GM12878 (cell line): ENCODE data around the gene VTI1A. TPM values are rescaled to one million over a fixed set of nuclear protein-coding genes. Genes with fewer than 3 reads are reported as not detected.

Experiments
- ATAC-seq: fragments of 200-7000 bp; cut with Tn5 transposase; 3 replicates; pipeline ENCODE4 v1.9.1; 2020; ENCODE audit warnings: mild to moderate bottlenecking, moderate library complexity
- BruUV-seq: library from RNA; stranded (reverse); fragments of 400-500 nt; replicated peaks from 2 replicates; lab custom pipeline; 2021; lab: Mats Ljungman, UMichigan
- CTCF ChIA-PET: fragments of 300-600 bp; sonication (Branson Sonifier 250); formaldehyde crosslinking; extraction: SDS; loops from one replicate; lab custom pipeline; 2021; ENCODE audit warnings: inconsistent platforms; lab: Yijun Ruan, JAX
- POLR2A ChIA-PET: fragments of 350-600 bp; formaldehyde crosslinking; extraction: SDS; loops from one replicate; lab custom pipeline; 2021; ENCODE audit warnings: inconsistent platforms; lab: Charles Lee
- RAD21 ChIA-PET: fragments of 300-600 bp; sonication (Branson Sonifier 250); formaldehyde crosslinking; loops from one replicate; lab custom pipeline; 2023; ENCODE audit warnings: antibody characterized with exemption; ENCODE audit not compliant: unreplicated experiment; lab: Charles Lee
- SMC1A ChIA-PET: fragments of 300-600 bp; sonication (Branson Sonifier 250); formaldehyde crosslinking; loops from one replicate; lab custom pipeline; 2023; ENCODE audit not compliant: unreplicated experiment, uncharacterized antibody; lab: Charles Lee
- DNase-seq: peaks from one replicate; pipeline ENCODE4 v3.0.0-alpha.2; 2011; ENCODE audit warnings: low read depth, low spot score
- FAIRE-seq: peaks from 3 replicates; lab custom pipeline; 2011; peaks lifted over from hg19 to GRCh38; lab: Jason Lieb, UNC
- H2AFZ ChIP-seq: 2 replicates; pipeline ENCODE4 v1.6.0; 2011; ENCODE audit warnings: low read depth, low read length, control low read depth; ENCODE audit not compliant: control insufficient read depth
- H3K27ac ChIP-seq: 2 replicates; pipeline ENCODE4 v1.5.1; 2011; ENCODE audit warnings: control low read depth; ENCODE audit not compliant: control insufficient read depth, insufficient read depth
- H3K27me3 ChIP-seq, 2 experiments: replicated peaks in 1 of 2; 2 replicates each; pipeline versions ENCODE4 v1.6.0 to v1.6.1; 2011; ENCODE audit warnings: low read length in 1 of 2; ENCODE audit not compliant: control insufficient read depth in 2 of 2, insufficient read depth in 2 of 2
- H3K36me3 ChIP-seq, 2 experiments: 2 replicates each; pipeline ENCODE4 v1.5.1; 2011; ENCODE audit warnings: low read length in 1 of 2; ENCODE audit not compliant: control insufficient read depth in 2 of 2, insufficient read depth in 2 of 2
- H3K4me1 ChIP-seq: 2 replicates; pipeline ENCODE4 v1.6.1; 2011; ENCODE audit warnings: mild to moderate bottlenecking, low read length, moderate library complexity, mixed read lengths; ENCODE audit not compliant: control insufficient read depth, insufficient read depth
- H3K4me2 ChIP-seq: 2 replicates; pipeline ENCODE4 v1.6.0; 2011; ENCODE audit warnings: control low read depth; ENCODE audit not compliant: control insufficient read depth, insufficient read depth
- H3K4me3 ChIP-seq: fragments of 200-600 bp; sonication (generic); 2 replicates; pipeline ENCODE4 v1.5.1; 2016
- H3K79me2 ChIP-seq: 2 replicates; pipeline ENCODE4 v1.6.0; 2011; ENCODE audit warnings: low read length; ENCODE audit not compliant: control insufficient read depth, insufficient read depth
- H3K9ac ChIP-seq: 2 replicates; pipeline ENCODE4 v1.8.0; 2011; ENCODE audit warnings: low read length, control low read depth, mixed read lengths; ENCODE audit not compliant: control insufficient read depth, insufficient read depth
- H3K9me3 ChIP-seq: replicated peaks from 3 replicates; pipeline ENCODE4 v1.5.1; 2011; ENCODE audit warnings: mild to moderate bottlenecking, low read length; ENCODE audit not compliant: control insufficient read depth, insufficient read depth
- H4K20me1 ChIP-seq: 2 replicates; pipeline ENCODE4 v1.6.0; 2011; ENCODE audit not compliant: control insufficient read depth, insufficient read depth
- BCL3 ChIP-seq: IDR thresholded peaks from 2 replicates; pipeline ENCODE4 v1.6.1; 2011; ENCODE audit warnings: borderline replicate concordance, low read depth, mild to moderate bottlenecking, moderate library complexity, low read length; ENCODE audit not compliant: insufficient read depth, poor library complexity, severe bottlenecking
- EGR1 ChIP-seq, 2 experiments: IDR thresholded peaks; 1 replicate in 1 of 2; 2 replicates in 1 of 2; pipeline ENCODE4 v1.6.1; 2011 to 2012; ENCODE audit warnings: low read depth in 2 of 2, low read length in 2 of 2, borderline replicate concordance in 1 of 2, mild to moderate bottlenecking in 1 of 2, moderate library complexity in 1 of 2
- FOXK2 ChIP-seq: fragments of 450-650 bp; IDR thresholded peaks from 2 replicates; pipeline ENCODE4 v1.6.1; 2017; ENCODE audit warnings: mild to moderate bottlenecking, moderate library complexity
- GABPA ChIP-seq: IDR thresholded peaks from 2 replicates; pipeline ENCODE4 v1.6.1; 2014; ENCODE audit warnings: antibody characterized with exemption, low read depth, mild to moderate bottlenecking, inconsistent platforms
- IKZF1 ChIP-seq: fragments of 450-650 bp; conservative IDR thresholded peaks from 2 replicates; pipeline ENCODE4 v1.6.1; 2017; ENCODE audit warnings: antibody characterized with exemption, mild to moderate bottlenecking
- NBN ChIP-seq: fragments of 450-650 bp; IDR thresholded peaks from 2 replicates; pipeline ENCODE4 v1.6.1; 2016
- NFYB ChIP-seq: IDR thresholded peaks from 2 replicates; pipeline ENCODE4 v1.6.1; 2011; ENCODE audit warnings: low read depth, mild to moderate bottlenecking, low read length, improper control_type of control experiment, moderate library complexity; ENCODE audit not compliant: insufficient read depth
- PAX5 ChIP-seq: IDR thresholded peaks from 2 replicates; pipeline ENCODE4 v1.6.1; 2011; ENCODE audit warnings: low read depth, low read length, borderline replicate concordance
- RAD51 ChIP-seq: fragments of 450-650 bp; IDR thresholded peaks from 2 replicates; pipeline ENCODE4 v1.6.1; 2016; ENCODE audit warnings: moderate library complexity, mild to moderate bottlenecking, inconsistent platforms
- SMARCA5 ChIP-seq: fragments of 450-650 bp; IDR thresholded peaks from 2 replicates; pipeline ENCODE4 v1.6.1; 2017; ENCODE audit warnings: mild to moderate bottlenecking
- STAT3 ChIP-seq: IDR thresholded peaks from 2 replicates; pipeline ENCODE4 v1.6.1; 2011; ENCODE audit warnings: low read depth, low read length, improper control_type of control experiment
- WGBS: methylation state at CpG from one replicate; pipeline ENCODE4 v1.1.6; 2016; ENCODE audit warnings: low lambda C conversion rate; ENCODE audit not compliant: insufficient replicate concordance, insufficient coverage; ENCODE audit errors: missing lambda C conversion rate; 5-methylcytosine and 5-hydroxymethylcytosine counted together
- in situ Hi-C: fragments of 300-500 bp; cut with MboI; formaldehyde crosslinking; loops from 9 replicates; pipeline ENCODE4 v1.14.3; 2018; ENCODE audit warnings: mixed read lengths
- intact Hi-C: fragments of 100-400 bp; cut with micrococcal nuclease; formaldehyde crosslinking; loops from one replicate; pipeline ENCODE4 v1.14.2; 2022; ENCODE audit not compliant: unreplicated experiment
- polyA plus RNA-seq, 11 experiments: library from polyadenylated mRNA; depleted of rRNA in 4 of 11; unstranded in 6 of 11; stranded (reverse) in 5 of 11; fragments of >200 nt; fragmentation: Nextera tagmentation in 4 of 11; fragmentation: Illumina TruSeq in 1 of 11; extraction: Ambion mirVana in 4 of 11; extraction: Trizol in 1 of 11; gene quantifications; 1 replicate in 1 of 11; 2 replicates in 10 of 11; pipeline versions ENCODE4 v1.2.1 to v1.2.3, GENCODE V29; 2011 to 2016; ENCODE audit warnings: inconsistent platforms in 2 of 11, missing spikeins in 2 of 11, low read depth in 1 of 11
- total RNA-seq, 4 experiments: library from RNA; depleted of rRNA in 3 of 4; stranded (reverse); fragments of >200 nt in 3 of 4; fragmentation: Illumina TruSeq in 1 of 4; extraction: Trizol in 1 of 4; gene quantifications; 2 replicates each; pipeline versions ENCODE4 v1.2.1 to v1.2.3, GENCODE V29; 2013 to 2021
- TF ChIP-seq, protein P1 (sequence below): fragments of 450-650 bp; IDR thresholded peaks from 2 replicates; pipeline ENCODE4 v1.6.1; 2018; ENCODE audit warnings: mild to moderate bottlenecking, low read depth, moderate library complexity; ENCODE audit not compliant: partially characterized antibody
- TF ChIP-seq, protein P2 (sequence below): fragments of 450-650 bp; IDR thresholded peaks from 2 replicates; pipeline ENCODE4 v1.6.1; 2016; ENCODE audit warnings: mild to moderate bottlenecking, moderate library complexity, borderline replicate concordance
- TF ChIP-seq, protein P3 (sequence below): fragments of 450-650 bp; IDR thresholded peaks from 2 replicates; pipeline ENCODE4 v1.6.1; 2018; ENCODE audit warnings: borderline replicate concordance, mild to moderate bottlenecking; ENCODE audit not compliant: partially characterized antibody

VTI1A gene
- total and polyA plus RNA-seq, 10 of the 15 experiments (the other 5 are each of a cell fraction or from before 2014, with no cell fraction given): 12.4 to 43.2 (median 27.5) TPM

- BruUV-seq: no TSS peak
- POLR2A ChIA-PET: no interaction called here
- TF ChIP-seq STAT3 (no peak), RAD51 (no peak), FOXK2 (no peak), NFYB (no peak), NBN (no peak), PAX5 (no peak), EGR1 (IDR thresholded peaks at IDR 0.05; ENCODE audit: borderline replicate concordance in 1 of 2, low read depth in 2 of 2, low read length in 2 of 2) (no peak), SMARCA5 (no peak), BCL3 (no peak), IKZF1 (no peak), GABPA (no peak)
- TF ChIP-seq, protein P1, sequence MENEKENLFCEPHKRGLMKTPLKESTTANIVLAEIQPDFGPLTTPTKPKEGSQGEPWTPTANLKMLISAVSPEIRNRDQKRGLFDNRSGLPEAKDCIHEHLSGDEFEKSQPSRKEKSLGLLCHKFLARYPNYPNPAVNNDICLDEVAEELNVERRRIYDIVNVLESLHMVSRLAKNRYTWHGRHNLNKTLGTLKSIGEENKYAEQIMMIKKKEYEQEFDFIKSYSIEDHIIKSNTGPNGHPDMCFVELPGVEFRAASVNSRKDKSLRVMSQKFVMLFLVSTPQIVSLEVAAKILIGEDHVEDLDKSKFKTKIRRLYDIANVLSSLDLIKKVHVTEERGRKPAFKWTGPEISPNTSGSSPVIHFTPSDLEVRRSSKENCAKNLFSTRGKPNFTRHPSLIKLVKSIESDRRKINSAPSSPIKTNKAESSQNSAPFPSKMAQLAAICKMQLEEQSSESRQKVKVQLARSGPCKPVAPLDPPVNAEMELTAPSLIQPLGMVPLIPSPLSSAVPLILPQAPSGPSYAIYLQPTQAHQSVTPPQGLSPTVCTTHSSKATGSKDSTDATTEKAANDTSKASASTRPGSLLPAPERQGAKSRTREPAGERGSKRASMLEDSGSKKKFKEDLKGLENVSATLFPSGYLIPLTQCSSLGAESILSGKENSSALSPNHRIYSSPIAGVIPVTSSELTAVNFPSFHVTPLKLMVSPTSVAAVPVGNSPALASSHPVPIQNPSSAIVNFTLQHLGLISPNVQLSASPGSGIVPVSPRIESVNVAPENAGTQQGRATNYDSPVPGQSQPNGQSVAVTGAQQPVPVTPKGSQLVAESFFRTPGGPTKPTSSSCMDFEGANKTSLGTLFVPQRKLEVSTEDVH: no peak
- TF ChIP-seq, protein P2, sequence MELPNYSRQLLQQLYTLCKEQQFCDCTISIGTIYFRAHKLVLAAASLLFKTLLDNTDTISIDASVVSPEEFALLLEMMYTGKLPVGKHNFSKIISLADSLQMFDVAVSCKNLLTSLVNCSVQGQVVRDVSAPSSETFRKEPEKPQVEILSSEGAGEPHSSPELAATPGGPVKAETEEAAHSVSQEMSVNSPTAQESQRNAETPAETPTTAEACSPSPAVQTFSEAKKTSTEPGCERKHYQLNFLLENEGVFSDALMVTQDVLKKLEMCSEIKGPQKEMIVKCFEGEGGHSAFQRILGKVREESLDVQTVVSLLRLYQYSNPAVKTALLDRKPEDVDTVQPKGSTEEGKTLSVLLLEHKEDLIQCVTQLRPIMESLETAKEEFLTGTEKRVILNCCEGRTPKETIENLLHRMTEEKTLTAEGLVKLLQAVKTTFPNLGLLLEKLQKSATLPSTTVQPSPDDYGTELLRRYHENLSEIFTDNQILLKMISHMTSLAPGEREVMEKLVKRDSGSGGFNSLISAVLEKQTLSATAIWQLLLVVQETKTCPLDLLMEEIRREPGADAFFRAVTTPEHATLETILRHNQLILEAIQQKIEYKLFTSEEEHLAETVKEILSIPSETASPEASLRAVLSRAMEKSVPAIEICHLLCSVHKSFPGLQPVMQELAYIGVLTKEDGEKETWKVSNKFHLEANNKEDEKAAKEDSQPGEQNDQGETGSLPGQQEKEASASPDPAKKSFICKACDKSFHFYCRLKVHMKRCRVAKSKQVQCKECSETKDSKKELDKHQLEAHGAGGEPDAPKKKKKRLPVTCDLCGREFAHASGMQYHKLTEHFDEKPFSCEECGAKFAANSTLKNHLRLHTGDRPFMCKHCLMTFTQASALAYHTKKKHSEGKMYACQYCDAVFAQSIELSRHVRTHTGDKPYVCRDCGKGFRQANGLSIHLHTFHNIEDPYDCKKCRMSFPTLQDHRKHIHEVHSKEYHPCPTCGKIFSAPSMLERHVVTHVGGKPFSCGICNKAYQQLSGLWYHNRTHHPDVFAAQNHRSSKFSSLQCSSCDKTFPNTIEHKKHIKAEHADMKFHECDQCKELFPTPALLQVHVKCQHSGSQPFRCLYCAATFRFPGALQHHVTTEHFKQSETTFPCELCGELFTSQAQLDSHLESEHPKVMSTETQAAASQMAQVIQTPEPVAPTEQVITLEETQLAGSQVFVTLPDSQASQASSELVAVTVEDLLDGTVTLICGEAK: no peak
- TF ChIP-seq, protein P3, sequence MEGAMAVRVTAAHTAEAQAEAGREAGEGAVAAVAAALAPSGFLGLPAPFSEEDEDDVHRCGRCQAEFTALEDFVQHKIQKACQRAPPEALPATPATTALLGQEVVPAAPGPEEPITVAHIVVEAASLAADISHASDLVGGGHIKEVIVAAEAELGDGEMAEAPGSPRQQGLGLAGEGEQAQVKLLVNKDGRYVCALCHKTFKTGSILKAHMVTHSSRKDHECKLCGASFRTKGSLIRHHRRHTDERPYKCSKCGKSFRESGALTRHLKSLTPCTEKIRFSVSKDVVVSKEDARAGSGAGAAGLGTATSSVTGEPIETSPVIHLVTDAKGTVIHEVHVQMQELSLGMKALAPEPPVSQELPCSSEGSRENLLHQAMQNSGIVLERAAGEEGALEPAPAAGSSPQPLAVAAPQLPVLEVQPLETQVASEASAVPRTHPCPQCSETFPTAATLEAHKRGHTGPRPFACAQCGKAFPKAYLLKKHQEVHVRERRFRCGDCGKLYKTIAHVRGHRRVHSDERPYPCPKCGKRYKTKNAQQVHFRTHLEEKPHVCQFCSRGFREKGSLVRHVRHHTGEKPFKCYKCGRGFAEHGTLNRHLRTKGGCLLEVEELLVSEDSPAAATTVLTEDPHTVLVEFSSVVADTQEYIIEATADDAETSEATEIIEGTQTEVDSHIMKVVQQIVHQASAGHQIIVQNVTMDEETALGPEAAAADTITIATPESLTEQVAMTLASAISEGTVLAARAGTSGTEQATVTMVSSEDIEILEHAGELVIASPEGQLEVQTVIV: no peak
These were observed 73.9 kb downstream of the VTI1A start for GRCh38 chr10:112520914-112521313.

More at GRCh38 chr10:112520914-112521313, 73.9 kb downstream of the VTI1A start:
- FAIRE-seq (no peak), ATAC-seq (no peak), DNase-seq (no peak)
- CTCF ChIA-PET: no interaction called here
- no peak overlapping the region for H3K27ac ChIP-seq
- WGBS: 41% methylated on average over 1 of the region's 1 CpG
- H3K27me3 ChIP-seq: no peaks in the 10 kb centered on the region
- H3K36me3 ChIP-seq: no peaks in the 10 kb centered on the region
- H3K9ac ChIP-seq: no peak overlapping the region
- RAD21 ChIA-PET: no interaction called here
- H3K4me3 ChIP-seq: no peak overlapping the region
- SMC1A ChIA-PET: interaction anchor here (0.6 kb wide), 1 partner anchor 11 kb away, joined by 3 read pairs; no protein-coding TSS in a partner anchor
- H3K9me3 ChIP-seq: no peaks in the 10 kb centered on the region
- no peak overlapping the region for H3K4me2 ChIP-seq
- intact Hi-C loops (no loop called here), in situ Hi-C loops (no loop called here)
- H2AFZ ChIP-seq: no peak overlapping the region
- no peaks in the 10 kb centered on the region for H4K20me1 ChIP-seq
- peaks cover 1% of the 10 kb centered on the region; the same call in 1 of the 2 replicates for H3K4me1 ChIP-seq
- no peaks in the 10 kb centered on the region for H3K79me2 ChIP-seq
